ENCODE measurements around the gene SEBOX. TPM values are rescaled to one million over a fixed set of nuclear protein-coding genes. Genes with fewer than 3 reads are reported as not detected.

SEBOX gene
- total and polyA plus RNA-seq, 2 donors (not counting 1 experiment from before 2014, with no cell fraction given): not detected

GRCh38 chr17:28340374-28340773, 24.6 kb downstream of the SEBOX start:
- H3K79me2 ChIP-seq (ENCODE audit: control insufficient read depth, insufficient read depth, low read length): peaks cover 47% of the 10 kb centered on the region
- H3K36me3 ChIP-seq (replicated peaks in 1 of 2; ENCODE audit: control extremely low read depth in 1 of 2, control insufficient read depth in 1 of 2, extremely low read depth in 1 of 2, insufficient read depth in 2 of 2, low read length in 1 of 2): peaks cover 0 to 49% of the 10 kb centered on the region in 2 experiments
- Mint-ChIP-seq H3K27ac (no peak overlapping the region), H3K4me1 (peaks cover 18% of the 10 kb centered on the region), H3K27me3 (no peaks in the 10 kb centered on the region), H3K9me3 (ENCODE audit: insufficient read depth) (no peaks in the 10 kb centered on the region), H3K4me3 (no peak overlapping the region)
- no peak overlapping the region for H3K4me2 ChIP-seq (replicated peaks; ENCODE audit: low read depth, low read length, poor library complexity, severe bottlenecking)
- no peak overlapping the region for H3K27ac ChIP-seq (ENCODE audit: low read length in 2 of 2)
- no peak for ATAC-seq (ENCODE audit: low read depth)
- intact Hi-C loops (cut with micrococcal nuclease): no loop called here
- no peak overlapping the region for H3K4me3 ChIP-seq (ENCODE audit: control extremely low read depth in 1 of 5, extremely low read depth in 1 of 5, insufficient read depth in 1 of 5, low read depth in 2 of 5, low read length in 4 of 5)
- peaks cover 15% of the 10 kb centered on the region for H4K20me1 ChIP-seq (ENCODE audit: control insufficient read depth, insufficient read depth, low read length, poor library complexity, severe bottlenecking)
- TF ChIP-seq EZH2 (IDR thresholded peaks at IDR 0.05; ENCODE audit: borderline replicate concordance, insufficient read depth, low read depth, low read length, poor library complexity, severe bottlenecking) (no peak), CTCF (IDR thresholded peaks at IDR 0.05) (no peak)
- POLR2A ChIA-PET: no interaction called here
- 98% methylated on average over 5 of the region's 6 CpGs for WGBS (ENCODE audit: insufficient coverage)
- H3K9me3 ChIP-seq (ENCODE audit: control extremely low read depth in 1 of 3, control insufficient read depth in 2 of 3, insufficient read depth in 1 of 3, low read length in 2 of 3): no peaks in the 10 kb centered on the region
- H2AFZ ChIP-seq (ENCODE audit: insufficient read depth, low read depth, low read length, poor library complexity, severe bottlenecking): no peak overlapping the region
- CTCF ChIA-PET: no interaction called here
- H3K9ac ChIP-seq (ENCODE audit: low read length): no peak overlapping the region
- DNase-seq: no peak
- peaks cover 10% of the 10 kb centered on the region in 2 donors for H3K4me1 ChIP-seq (ENCODE audit: control insufficient read depth in 2 of 2, insufficient read depth in 2 of 2, low read length in 2 of 2)
- H3K27me3 ChIP-seq (replicated peaks in 1 of 4; ENCODE audit: control extremely low read depth in 1 of 4, control insufficient read depth in 3 of 4, insufficient read depth in 4 of 4, low read length in 3 of 4): no peaks in the 10 kb centered on the region

DNA sequence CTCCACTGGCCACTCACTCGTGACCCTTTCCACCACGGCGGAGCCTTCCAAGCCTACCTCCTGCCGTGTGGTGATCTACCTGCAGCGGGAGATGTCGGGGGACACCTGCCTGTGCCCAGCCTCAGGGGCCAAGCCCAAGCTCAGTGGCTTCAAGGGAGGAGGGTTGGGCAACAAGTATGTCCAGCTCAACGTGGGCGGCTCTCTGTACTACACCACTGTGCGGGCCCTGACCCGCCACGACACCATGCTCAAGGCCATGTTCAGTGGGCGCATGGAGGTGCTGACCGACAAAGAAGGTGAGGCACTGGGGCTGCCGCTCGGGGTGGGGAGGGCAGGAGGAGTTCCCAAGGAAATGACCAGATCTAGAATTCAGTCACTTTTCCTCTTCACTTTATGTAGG, 25.6 kb downstream of the SEBOX start:
- H3K4me2 ChIP-seq (replicated peaks; ENCODE audit: low read depth, low read length, poor library complexity, severe bottlenecking): no peak overlapping the region

More for the DNA sequence above, 25.6 kb downstream of the SEBOX start:
- Histone ChIP-seq H3K79me2 (ENCODE audit: control insufficient read depth, insufficient read depth, low read length) (peaks cover 55% of the 10 kb centered on the region), H3K9me3 (ENCODE audit: control extremely low read depth in 1 of 3, control insufficient read depth in 2 of 3, insufficient read depth in 1 of 3, low read length in 2 of 3) (no peaks in the 10 kb centered on the region), H4K20me1 (ENCODE audit: control insufficient read depth, insufficient read depth, low read length, poor library complexity, severe bottlenecking) (peaks cover 15% of the 10 kb centered on the region), H3K9ac (ENCODE audit: low read length) (no peak overlapping the region), H3K36me3 (replicated peaks in 1 of 2; ENCODE audit: control extremely low read depth in 1 of 2, control insufficient read depth in 1 of 2, extremely low read depth in 1 of 2, insufficient read depth in 2 of 2, low read length in 1 of 2) (peaks cover 0 to 41% of the 10 kb centered on the region in 2 experiments), H2AFZ (ENCODE audit: insufficient read depth, low read depth, low read length, poor library complexity, severe bottlenecking) (no peak overlapping the region), H3K4me1 (ENCODE audit: control insufficient read depth in 2 of 2, insufficient read depth in 2 of 2, low read length in 2 of 2) (peaks cover 14 to 17% of the 10 kb centered on the region in 2 donors), H3K27me3 (replicated peaks in 1 of 4; ENCODE audit: control extremely low read depth in 1 of 4, control insufficient read depth in 3 of 4, insufficient read depth in 4 of 4, low read length in 3 of 4) (no peaks in the 10 kb centered on the region), H3K27ac (ENCODE audit: low read length in 2 of 2) (no peak overlapping the region), H3K4me3 (ENCODE audit: control extremely low read depth in 1 of 5, extremely low read depth in 1 of 5, insufficient read depth in 1 of 5, low read depth in 2 of 5, low read length in 4 of 5) (no peak overlapping the region)
- TF ChIP-seq EZH2 (IDR thresholded peaks at IDR 0.05; ENCODE audit: borderline replicate concordance, insufficient read depth, low read depth, low read length, poor library complexity, severe bottlenecking): no peak
- TF ChIP-seq CTCF (IDR thresholded peaks at IDR 0.05): no peak
- no peak for ATAC-seq (ENCODE audit: low read depth)
- Mint-ChIP-seq H3K4me1 (peaks cover 27% of the 10 kb centered on the region), H3K27me3 (no peaks in the 10 kb centered on the region), H3K4me3 (no peak overlapping the region), H3K27ac (no peak overlapping the region), H3K9me3 (ENCODE audit: insufficient read depth) (no peaks in the 10 kb centered on the region)
- ChIA-PET POLR2A (no interaction called here), CTCF (no interaction called here)
- no peak for DNase-seq
- intact Hi-C loops (cut with micrococcal nuclease): loop anchor here (5.0 kb wide), 2 partner anchors 233 to 987 kb away; partner anchors contain the start of gene PIGS
- 94% methylated on average over 5 of the region's 15 CpGs for WGBS (ENCODE audit: insufficient coverage)

All from B cell (primary cell).